ENCODE measurements around the gene RPRD1B.

DNA sequence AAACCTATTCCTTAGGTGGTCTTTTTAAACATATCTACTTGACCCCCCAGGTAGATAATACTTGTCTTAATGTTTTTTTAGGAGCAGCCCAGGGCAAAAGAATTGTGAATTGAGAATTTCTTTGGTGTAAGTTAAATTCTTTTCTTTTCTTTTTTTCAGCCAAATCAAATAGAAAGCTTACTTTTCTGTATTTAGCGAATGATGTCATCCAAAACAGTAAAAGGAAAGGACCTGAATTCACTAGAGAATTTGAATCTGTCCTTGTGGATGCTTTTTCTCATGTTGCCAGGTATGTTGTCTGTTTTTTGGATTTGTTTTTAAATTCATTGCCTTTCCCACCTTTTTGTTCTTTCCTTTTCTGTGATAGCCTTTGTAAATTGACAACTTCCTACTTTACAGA, 6.7 kb downstream of the RPRD1B start:
- no peak for TF ChIP-seq CTCF (conservative IDR thresholded peaks at IDR 0.05; ENCODE audit: low read depth, low read length)
- TF ChIP-seq POLR2A (IDR thresholded peaks at IDR 0.05; ENCODE audit: low read depth, low read length): no peak
- no peak for TF ChIP-seq RFX5 (IDR thresholded peaks at IDR 0.05; ENCODE audit: low read depth, low read length)
- TF ChIP-seq SMC3 (IDR thresholded peaks at IDR 0.05; ENCODE audit: low read depth, low read length): no peak
- no peak for TF ChIP-seq CEBPB (IDR thresholded peaks at IDR 0.05; ENCODE audit: low read depth, low read length)
- no peak for TF ChIP-seq RAD21 (IDR thresholded peaks at IDR 0.05; ENCODE audit: low read length)
- TF ChIP-seq FOS (IDR thresholded peaks at IDR 0.05; ENCODE audit: low read depth, low read length): no peak
- TF ChIP-seq MAZ (IDR thresholded peaks at IDR 0.05; ENCODE audit: borderline replicate concordance, low read depth, low read length): no peak
- TF ChIP-seq ELK1 (IDR thresholded peaks at IDR 0.05; ENCODE audit: borderline replicate concordance, low read depth, low read length): no peak
- TF ChIP-seq, protein P1, sequence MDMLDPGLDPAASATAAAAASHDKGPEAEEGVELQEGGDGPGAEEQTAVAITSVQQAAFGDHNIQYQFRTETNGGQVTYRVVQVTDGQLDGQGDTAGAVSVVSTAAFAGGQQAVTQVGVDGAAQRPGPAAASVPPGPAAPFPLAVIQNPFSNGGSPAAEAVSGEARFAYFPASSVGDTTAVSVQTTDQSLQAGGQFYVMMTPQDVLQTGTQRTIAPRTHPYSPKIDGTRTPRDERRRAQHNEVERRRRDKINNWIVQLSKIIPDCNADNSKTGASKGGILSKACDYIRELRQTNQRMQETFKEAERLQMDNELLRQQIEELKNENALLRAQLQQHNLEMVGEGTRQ (IDR thresholded peaks at IDR 0.05; ENCODE audit: low read depth, low read length): no peak
- no peak for TF ChIP-seq BHLHE40 (IDR thresholded peaks at IDR 0.05; ENCODE audit: low read depth, low read length)

Data from IMR-90 (cell line).